Activated gamma-delta T cell (primary cell): ENCODE measurements around the gene ASS1.
"Not testable (repeated sequence)": the region's sequence is repeated elsewhere in the genome, so short reads cannot be mapped to it uniquely, and the experiment has no call there.

Source experiments
- DNase-seq: peaks from one replicate; lab custom pipeline; 2025; lab: John Stamatoyannopoulos, UW

Gene ASS1

GRCh38 chr9:130433947-130434262 is 10.9 kb upstream of the ASS1 start:
- DNase-seq: no peak

GRCh38 chr9:130434656-130435055 is 10.1 kb upstream of the ASS1 start:
- not testable (repeated sequence) for DNase-seq

DNA sequence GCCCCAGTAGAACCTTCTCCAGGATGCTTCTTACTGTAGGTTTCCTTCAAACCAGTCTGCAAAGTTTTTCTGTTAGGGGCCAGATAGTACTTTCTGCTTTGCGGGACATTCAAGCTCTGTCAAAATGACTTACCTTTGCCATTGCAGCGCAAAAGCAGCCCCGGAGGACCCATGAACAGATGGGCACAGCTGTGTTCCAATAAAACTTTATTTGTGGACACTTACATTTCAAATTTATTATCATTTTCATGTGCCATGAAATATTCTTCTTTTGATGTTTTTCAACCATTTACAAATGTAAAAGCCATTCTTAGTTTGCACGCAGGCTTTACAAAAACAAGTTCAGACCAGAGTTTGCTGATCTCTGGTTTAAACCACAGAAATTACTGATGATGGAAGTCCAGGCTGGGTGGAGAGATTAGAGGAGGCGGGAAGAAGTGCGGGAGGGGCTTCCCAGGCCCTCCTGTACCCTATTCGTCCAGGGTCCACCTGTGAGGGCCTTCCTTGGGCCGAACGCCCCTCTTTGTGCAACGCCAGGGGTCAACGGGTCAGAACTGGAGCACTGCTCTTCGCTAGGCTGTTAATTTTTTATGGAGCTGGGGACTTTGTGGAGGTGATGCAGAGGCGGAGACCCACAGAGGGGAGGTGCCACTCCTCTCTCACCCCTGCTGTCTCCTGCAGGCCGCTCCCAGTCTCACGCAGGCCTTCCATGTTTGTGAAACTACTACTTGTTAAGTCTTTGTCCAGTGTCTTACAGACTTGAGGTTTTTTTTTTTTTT is 7.6 kb upstream of the ASS1 start:
- no peak for DNase-seq

- no peak for DNase-seq
These were observed 6.3 kb upstream of the ASS1 start for GRCh38 chr9:130438382-130438981.

GRCh38 chr9:130441031-130441430 is 3.7 kb upstream of the ASS1 start:
- no peak for DNase-seq

DNA sequence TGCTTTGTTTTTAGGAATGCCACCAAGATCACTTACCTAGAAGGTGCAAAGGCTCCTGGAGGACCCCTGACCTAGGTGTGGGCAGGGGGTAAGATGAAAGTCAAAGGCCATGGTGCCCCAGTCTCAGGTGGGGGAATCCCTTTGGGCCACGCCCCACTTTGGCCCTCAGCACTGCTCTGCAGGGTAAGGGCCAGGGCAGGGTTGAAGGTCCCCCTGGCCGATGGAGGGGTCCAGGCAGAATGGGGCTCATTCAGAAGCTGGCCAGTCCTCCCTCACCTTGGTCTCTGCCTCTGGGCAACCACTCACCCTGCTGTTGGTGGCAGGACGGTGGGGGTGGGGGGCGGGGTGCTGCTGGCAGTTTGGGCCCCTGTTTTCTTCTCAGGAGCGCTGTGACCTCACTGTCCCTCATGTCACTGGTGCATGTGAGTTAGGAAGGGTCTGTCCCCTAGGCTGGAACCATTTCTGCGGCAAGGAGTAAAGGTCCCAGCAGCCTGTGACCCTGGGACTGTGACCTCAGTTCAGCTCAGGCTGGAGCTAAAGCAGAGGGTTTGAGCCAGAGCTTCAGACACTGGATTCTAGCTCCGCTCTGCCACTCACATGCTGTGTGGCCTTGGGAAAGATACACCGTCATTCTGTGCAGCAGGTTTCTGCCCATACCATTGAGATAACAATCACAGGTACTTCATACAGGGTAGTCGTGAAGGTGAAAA is 1.9 kb upstream of the ASS1 start:
- no peak for DNase-seq

GRCh38 chr9:130443456-130443801 is 1.3 kb upstream of the ASS1 start:
- no peak for DNase-seq

DNA sequence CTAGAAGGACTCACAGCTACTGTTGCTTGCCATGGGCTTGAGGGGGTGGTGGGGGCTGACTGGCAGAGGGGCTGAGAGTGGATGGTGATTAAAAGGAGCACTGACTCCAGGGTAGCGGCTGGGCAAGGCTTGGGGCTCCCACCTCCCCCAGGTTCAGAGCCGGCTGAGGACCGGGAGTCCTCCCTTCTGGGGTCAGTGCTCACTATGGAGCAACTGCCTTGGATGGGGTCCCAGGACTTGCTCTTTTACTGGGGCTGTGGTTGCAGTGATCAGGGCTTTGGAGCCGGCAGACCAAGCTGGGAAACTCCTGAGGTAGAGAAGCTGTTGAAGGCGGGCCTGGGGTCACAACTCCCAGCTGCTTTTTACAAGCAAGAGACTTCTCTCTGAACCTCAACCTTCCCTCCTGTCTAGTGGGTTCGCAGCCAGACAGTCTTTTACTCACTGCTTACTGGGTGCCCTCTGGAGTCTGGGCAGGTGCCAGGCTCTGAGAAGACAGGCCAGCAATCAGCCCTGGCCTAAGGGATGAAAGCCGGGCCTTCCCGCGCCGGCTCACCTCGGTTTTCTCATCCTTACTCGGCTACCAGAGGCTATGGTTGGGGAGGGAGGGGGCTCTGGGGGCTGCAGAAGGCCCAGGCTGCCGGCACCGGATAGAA is 795 bp upstream of the ASS1 start:
- no peak for DNase-seq

DNA sequence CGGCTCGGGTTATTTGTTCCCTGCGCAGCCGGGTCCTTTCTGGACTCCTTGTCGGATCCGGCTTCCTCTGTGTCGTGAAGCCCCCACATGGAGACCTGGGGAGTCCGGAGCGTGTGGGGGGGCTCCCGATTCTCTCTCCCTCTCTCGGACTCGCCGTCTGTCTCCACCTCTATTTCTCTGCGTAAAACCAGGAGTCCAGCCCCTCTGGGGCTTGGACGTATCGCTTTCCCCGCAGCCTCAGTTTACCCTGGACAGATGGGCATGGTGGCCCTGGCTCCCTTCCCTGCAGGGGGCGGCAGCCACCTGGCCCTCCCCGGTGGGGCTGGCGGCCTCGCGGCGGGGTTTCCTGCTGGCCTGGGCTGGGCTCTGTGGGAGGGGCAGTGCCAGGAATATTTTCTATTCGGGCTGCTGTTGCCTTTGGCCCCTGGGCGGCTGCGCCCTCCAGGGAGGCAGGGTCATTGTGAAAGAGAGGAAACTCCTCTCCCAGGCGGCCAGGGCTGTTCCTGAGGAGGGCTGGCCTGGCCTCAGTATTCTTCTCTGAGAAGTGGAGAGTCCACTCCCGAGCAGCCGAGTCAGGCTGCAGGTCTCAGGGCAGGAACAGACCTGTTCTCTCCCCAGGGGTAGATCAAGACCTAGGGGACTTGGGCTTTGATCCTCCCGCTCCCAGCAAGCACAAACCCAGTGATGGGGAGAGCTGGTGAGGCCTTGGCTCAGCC is 665 bp downstream of the ASS1 start:
- no peak for DNase-seq

DNA sequence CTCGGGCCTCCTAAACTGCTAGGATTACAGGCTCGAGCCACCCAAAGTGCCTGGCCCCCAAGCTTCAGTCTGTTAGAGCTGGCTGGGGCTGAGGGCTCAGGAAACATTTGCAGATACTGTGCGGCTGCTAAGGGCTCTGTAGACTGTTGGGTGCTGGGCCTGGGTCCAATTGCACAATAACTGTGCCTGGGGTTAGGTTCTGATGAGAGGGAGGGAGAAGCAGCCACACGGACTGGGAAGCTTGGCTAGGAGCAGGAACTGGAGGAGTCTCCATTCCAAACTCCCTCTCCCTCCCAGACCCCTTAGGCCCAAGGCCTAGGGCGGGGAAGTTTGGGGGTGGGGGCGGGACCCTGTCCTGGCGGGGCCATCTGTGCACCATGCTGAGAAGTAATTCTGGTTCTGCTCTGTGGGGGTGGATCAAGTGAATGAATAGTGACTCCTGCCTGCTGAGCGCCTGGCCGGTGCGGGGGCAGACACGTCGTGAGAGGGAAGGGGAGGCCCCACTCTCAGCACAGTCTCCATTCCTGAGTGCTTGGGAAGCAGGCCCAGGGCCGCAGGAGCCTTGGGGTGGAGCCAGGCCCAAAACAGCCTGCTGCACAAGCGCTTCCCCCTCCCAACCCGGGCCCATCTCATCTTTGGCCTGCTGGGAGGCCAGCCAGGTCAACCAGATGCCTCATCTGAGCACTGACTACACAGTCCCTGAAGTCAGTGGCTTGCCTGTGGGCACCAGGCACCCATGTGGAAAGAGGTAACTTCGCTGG is 1.5 kb downstream of the ASS1 start:
- no peak for DNase-seq

- DNase-seq: no peak
These were observed 2.5 kb downstream of the ASS1 start for GRCh38 chr9:130447193-130447816.

GRCh38 chr9:130448035-130448624 is 3.4 kb downstream of the ASS1 start:
- no peak for DNase-seq

DNA sequence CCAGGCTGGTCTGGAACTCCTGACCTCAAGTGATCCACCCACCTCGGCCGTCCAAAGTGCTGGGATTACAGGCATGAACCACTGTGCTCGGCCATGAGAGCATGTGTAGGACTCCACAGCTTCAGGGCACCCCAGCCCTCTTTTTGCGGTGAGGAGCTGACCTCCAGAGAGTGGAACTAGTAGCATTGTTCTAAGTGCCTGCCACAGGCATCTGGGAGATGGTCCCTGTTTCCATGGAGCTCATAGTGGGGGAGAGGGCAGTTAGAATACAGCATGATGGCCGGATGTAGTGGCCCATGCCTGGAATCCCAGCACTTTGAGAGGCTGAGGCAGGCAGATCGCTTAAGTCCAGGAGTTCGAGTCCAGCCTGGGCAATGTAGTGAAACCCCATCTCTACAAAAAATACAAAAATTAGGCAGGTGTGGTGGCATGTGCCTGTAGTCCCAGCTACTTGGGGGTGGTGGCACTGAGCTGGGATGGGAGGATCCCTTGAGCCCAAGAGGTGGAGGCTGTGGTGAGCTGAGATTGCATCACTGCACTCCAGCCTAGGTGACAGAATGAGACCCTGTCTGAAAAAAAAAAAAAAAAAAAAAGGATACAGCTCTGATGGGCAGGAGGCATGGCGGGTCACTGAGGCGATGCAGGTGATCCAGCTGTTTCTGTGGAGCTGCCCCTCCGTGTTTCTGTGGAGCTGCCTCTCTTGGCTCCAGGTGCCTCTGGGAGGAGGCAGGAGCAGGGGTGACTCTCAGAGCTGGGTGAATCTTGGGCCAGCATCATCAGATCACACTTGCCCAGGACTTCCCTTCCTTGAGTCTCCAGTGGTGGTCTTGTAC is 4.2 kb downstream of the ASS1 start:
- no peak for DNase-seq

- DNase-seq: no peak
These were observed 5.7 kb downstream of the ASS1 start for GRCh38 chr9:130450344-130451003.

DNA sequence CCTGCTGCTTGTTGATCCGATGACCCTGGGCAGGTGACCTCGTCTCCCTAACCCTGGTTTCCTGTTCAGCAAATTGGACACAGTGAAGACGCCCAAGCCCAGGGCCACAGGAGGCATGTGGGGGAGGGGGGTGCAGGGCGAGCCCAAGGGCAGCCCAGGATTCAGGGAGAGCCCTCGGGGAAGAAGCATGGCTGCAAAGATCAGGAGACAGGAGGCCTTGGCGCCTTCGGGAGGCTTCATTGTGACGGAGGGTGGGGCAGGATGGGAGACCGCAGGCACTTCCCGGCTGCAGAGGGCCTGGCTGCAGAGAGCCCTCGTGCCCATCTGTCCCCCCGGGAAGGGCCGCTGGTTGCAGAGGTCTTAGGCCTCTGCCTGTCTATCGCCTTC is 6.2 kb downstream of the ASS1 start:
- DNase-seq: no peak

DNA sequence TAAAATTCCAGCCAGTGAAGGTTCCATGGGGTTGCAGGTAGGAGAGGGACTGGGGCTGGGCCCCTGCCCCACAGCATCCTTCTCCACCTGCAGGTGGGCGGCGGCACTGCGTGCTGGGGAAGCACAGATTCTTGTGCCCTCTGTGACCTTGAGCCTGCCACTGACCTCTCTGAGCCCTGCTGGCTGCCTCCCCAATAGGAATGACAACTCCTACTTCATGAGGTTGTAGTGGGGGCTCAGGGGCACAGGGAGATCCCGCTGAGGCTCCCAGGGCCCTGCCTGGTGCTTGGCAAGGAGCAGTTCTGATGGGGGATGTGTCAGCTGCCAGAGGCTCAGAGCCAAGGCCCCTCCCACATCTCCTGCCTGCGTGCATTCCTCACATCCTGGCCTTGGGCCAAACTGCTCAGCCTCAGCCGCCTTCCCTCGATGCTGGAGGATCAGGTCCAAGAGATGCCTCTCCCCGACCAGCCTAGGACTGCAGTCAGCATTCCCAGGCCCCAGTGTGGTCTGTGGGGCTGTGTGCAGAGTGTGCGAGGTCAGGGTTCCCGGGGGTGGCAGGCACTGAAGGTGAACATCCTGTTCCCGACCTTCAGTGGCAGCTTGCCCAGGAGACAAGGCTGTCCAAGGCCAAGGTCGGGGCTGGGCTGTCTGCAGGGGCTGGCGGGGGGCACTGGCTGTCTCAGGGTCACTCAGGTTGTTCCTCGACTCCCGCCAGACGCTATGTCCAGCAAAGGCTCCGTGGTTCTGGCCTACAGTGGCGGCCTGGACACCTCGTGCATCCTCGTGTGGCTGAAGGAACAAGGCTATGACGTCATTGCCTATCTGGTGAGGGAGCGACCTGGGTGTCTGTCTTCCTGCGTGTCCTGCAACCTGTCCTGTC is 7.0 kb downstream of the ASS1 start:
- DNase-seq: no peak

DNA sequence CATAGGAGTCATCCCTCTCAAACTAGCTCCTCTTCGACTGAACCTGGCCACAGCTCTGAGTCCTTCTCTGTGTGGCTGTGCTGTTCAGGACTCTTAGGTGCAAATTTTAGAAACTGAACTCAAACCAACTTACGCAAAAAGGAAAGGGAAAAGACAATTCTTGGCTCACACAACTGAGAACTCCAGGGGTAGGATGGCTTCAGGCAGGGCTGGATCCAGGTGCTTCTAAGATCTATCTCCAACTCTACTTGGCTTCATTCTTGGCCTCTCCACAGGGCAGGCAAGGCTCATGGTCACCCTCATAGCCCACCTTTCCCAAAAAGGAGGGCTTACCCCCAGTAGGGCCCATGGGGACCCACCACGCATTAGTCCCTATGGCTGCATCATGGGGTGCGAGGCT is 8.1 kb downstream of the ASS1 start:
- DNase-seq: no peak

DNA sequence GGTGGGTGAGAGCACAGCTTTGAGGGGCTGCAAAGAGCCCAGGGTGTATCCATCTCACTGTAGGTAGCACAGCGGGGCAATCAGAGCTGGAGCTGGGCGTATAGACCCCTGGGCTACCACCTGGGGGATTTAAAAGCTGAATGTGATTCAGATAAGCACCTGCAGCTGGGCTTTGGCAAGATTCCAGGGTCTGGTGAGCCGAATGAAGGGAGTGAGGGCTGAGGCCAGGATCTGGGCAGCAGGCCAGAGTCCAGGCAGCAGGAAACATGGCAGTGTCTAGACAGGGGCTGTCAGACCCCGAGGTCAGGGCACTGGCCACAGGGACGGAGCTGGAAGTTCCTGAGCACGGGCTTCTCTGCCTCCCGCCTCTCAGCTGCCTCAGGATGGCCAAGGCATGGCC is 8.7 kb downstream of the ASS1 start:
- no peak for DNase-seq
